HEK293 (cell line): ENCODE results near the gene OVOL3.

ENCODE experiments used
- TCF7L2 ChIP-seq: IDR thresholded peaks from 2 replicates; pipeline ENCODE4 v1.6.1; 2011; ENCODE audit warnings: low read depth, mild to moderate bottlenecking, inconsistent platforms, low read length, moderate library complexity, borderline replicate concordance
- YY1 ChIP-seq: fragments of 450-650 bp; formaldehyde crosslinking; IDR thresholded peaks from 2 replicates; pipeline ENCODE4 v1.5.1; 2018; ENCODE audit warnings: missing biosample characterization, missing genetic modification characterization
- ZBTB20 ChIP-seq: fragments of 450-650 bp; formaldehyde crosslinking; IDR thresholded peaks from 2 replicates; pipeline ENCODE4 v1.5.1; 2016; ENCODE audit warnings: missing biosample characterization, missing genetic modification characterization
- ZNF114 ChIP-seq: fragments of 450-650 bp; formaldehyde crosslinking; IDR thresholded peaks from 2 replicates; pipeline ENCODE4 v1.5.0; 2017; ENCODE audit warnings: missing biosample characterization, missing genetic modification characterization
- ZNF335 ChIP-seq: fragments of 450-650 bp; formaldehyde crosslinking; conservative IDR thresholded peaks from 2 replicates; pipeline ENCODE4 v1.5.1; 2016; ENCODE audit warnings: missing biosample characterization, missing genetic modification characterization
- ZNF350 ChIP-seq: fragments of 450-650 bp; formaldehyde crosslinking; IDR thresholded peaks from 2 replicates; pipeline ENCODE4 v1.5.0; 2017; ENCODE audit warnings: missing biosample characterization, mild to moderate bottlenecking, missing genetic modification characterization
- ZNF792 ChIP-seq: fragments of 450-650 bp; formaldehyde crosslinking; IDR thresholded peaks from 2 replicates; pipeline ENCODE4 v1.5.1; 2016; ENCODE audit warnings: missing biosample characterization, missing genetic modification characterization
- TF ChIP-seq, protein P1 (sequence below): fragments of 450-650 bp; formaldehyde crosslinking; IDR thresholded peaks from 2 replicates; pipeline ENCODE4 v1.5.1; 2016; ENCODE audit warnings: missing biosample characterization, missing genetic modification characterization
- TF ChIP-seq, protein P2 (sequence below): fragments of 450-650 bp; formaldehyde crosslinking; IDR thresholded peaks from 2 replicates; pipeline ENCODE4 v1.5.1; 2017; ENCODE audit warnings: missing biosample characterization, missing genetic modification characterization
- TF ChIP-seq, protein P3 (sequence below): sonication (generic); formaldehyde crosslinking; IDR thresholded peaks from 2 replicates; pipeline ENCODE4 v1.8.1; 2022; ENCODE audit warnings: mild to moderate bottlenecking, moderate library complexity, missing genetic modification reagents
- TF ChIP-seq, protein P4 (sequence below): fragments of 450-650 bp; formaldehyde crosslinking; conservative IDR thresholded peaks from 2 replicates; pipeline ENCODE4 v1.5.1; 2016; ENCODE audit warnings: low read depth, missing biosample characterization, missing genetic modification characterization

DNA sequence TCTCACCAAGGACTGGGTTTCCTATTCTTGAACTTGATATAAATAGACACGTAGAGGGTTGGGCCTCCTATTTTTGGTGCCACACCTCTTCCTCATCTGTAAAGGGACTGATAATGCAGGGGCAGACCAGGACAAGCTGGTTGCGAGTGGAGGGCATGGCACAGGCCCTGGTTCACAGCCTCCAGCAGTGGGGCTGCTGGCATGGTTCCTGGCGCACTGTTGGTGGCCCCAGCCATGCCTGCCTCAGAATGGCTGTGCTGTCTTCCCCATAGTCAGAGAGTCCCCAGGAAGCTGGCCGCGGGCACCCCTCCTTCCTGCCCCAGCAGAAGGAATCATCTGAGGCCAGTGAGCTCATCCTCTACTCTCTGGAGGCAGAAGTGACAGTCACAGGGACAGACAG, 10.5 kb upstream of the OVOL3 start:
- TF ChIP-seq, protein P1, sequence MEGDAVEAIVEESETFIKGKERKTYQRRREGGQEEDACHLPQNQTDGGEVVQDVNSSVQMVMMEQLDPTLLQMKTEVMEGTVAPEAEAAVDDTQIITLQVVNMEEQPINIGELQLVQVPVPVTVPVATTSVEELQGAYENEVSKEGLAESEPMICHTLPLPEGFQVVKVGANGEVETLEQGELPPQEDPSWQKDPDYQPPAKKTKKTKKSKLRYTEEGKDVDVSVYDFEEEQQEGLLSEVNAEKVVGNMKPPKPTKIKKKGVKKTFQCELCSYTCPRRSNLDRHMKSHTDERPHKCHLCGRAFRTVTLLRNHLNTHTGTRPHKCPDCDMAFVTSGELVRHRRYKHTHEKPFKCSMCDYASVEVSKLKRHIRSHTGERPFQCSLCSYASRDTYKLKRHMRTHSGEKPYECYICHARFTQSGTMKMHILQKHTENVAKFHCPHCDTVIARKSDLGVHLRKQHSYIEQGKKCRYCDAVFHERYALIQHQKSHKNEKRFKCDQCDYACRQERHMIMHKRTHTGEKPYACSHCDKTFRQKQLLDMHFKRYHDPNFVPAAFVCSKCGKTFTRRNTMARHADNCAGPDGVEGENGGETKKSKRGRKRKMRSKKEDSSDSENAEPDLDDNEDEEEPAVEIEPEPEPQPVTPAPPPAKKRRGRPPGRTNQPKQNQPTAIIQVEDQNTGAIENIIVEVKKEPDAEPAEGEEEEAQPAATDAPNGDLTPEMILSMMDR (tag by site-specific recombination): no peak
- TF ChIP-seq, protein P2, sequence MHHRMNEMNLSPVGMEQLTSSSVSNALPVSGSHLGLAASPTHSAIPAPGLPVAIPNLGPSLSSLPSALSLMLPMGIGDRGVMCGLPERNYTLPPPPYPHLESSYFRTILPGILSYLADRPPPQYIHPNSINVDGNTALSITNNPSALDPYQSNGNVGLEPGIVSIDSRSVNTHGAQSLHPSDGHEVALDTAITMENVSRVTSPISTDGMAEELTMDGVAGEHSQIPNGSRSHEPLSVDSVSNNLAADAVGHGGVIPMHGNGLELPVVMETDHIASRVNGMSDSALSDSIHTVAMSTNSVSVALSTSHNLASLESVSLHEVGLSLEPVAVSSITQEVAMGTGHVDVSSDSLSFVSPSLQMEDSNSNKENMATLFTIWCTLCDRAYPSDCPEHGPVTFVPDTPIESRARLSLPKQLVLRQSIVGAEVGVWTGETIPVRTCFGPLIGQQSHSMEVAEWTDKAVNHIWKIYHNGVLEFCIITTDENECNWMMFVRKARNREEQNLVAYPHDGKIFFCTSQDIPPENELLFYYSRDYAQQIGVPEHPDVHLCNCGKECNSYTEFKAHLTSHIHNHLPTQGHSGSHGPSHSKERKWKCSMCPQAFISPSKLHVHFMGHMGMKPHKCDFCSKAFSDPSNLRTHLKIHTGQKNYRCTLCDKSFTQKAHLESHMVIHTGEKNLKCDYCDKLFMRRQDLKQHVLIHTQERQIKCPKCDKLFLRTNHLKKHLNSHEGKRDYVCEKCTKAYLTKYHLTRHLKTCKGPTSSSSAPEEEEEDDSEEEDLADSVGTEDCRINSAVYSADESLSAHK: no peak
- TF ChIP-seq ZNF350 (tag by site-specific recombination): no peak
- no peak for TF ChIP-seq ZBTB20 (tag by site-specific recombination)
- TF ChIP-seq, protein P3, sequence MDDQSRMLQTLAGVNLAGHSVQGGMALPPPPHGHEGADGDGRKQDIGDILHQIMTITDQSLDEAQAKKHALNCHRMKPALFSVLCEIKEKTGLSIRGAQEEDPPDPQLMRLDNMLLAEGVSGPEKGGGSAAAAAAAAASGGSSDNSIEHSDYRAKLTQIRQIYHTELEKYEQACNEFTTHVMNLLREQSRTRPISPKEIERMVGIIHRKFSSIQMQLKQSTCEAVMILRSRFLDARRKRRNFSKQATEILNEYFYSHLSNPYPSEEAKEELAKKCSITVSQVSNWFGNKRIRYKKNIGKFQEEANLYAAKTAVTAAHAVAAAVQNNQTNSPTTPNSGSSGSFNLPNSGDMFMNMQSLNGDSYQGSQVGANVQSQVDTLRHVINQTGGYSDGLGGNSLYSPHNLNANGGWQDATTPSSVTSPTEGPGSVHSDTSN (CRISPR knock-in tag): no peak
- no peak for TF ChIP-seq YY1
- TF ChIP-seq ZNF114 (tag by site-specific recombination): no peak
- TF ChIP-seq ZNF335 (tag by site-specific recombination): no peak
- no peak for TF ChIP-seq ZNF792 (tag by site-specific recombination)
- no peak for TF ChIP-seq TCF7L2
- TF ChIP-seq, protein P4, sequence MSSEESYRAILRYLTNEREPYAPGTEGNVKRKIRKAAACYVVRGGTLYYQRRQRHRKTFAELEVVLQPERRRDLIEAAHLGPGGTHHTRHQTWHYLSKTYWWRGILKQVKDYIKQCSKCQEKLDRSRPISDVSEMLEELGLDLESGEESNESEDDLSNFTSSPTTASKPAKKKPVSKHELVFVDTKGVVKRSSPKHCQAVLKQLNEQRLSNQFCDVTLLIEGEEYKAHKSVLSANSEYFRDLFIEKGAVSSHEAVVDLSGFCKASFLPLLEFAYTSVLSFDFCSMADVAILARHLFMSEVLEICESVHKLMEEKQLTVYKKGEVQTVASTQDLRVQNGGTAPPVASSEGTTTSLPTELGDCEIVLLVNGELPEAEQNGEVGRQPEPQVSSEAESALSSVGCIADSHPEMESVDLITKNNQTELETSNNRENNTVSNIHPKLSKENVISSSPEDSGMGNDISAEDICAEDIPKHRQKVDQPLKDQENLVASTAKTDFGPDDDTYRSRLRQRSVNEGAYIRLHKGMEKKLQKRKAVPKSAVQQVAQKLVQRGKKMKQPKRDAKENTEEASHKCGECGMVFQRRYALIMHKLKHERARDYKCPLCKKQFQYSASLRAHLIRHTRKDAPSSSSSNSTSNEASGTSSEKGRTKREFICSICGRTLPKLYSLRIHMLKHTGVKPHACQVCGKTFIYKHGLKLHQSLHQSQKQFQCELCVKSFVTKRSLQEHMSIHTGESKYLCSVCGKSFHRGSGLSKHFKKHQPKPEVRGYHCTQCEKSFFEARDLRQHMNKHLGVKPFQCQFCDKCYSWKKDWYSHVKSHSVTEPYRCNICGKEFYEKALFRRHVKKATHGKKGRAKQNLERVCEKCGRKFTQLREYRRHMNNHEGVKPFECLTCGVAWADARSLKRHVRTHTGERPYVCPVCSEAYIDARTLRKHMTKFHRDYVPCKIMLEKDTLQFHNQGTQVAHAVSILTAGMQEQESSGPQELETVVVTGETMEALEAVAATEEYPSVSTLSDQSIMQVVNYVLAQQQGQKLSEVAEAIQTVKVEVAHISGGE (tag by site-specific recombination): no peak
